Measurements from ENCODE around the gene IL1F10.
A peak's percentile ranks its signal among the peaks of the same experiment; 100 is the strongest.
"Not testable (repeated sequence)": the region's sequence is repeated elsewhere in the genome, so short reads cannot be mapped to it uniquely, and the experiment has no call there.

Gene IL1F10

DNA sequence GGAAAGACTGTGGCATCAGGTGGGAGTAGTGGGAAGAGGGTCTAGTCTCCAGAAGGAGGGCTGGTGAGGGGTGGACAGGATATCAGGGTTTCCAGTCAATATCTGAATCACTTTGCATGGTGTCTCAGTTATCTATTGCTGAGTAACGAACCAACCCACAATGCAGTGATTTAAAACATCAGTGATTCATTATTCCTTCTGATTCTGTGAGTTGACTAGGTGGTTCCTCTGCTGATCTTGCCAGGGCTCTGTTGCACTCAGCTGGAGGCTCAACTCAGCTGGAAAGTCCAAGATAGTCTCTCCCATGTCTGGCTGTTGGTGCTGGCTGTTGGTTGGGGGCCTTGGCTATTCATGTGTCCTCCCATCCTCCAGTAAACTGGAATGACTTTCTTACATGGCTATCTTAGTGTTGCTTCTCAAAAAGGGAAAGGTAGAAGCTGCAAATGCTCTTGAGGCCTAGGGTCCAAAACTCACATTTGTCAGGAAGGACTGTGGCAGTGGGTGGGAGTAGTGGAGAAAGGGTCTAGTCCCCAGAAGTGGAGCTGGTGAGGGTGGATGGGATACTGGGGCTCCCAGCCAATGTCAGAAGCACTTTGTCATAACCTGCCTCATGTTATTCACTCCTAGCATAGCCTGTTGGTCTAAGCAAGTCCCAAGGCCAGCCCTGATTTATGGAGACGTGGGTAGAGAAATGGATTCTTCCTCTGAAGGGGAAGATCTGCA is 13.9 kb downstream of the IL1F10 start:
- DNase-seq (ENCODE audit: low read depth in 3 of 3), result no peak

DNA sequence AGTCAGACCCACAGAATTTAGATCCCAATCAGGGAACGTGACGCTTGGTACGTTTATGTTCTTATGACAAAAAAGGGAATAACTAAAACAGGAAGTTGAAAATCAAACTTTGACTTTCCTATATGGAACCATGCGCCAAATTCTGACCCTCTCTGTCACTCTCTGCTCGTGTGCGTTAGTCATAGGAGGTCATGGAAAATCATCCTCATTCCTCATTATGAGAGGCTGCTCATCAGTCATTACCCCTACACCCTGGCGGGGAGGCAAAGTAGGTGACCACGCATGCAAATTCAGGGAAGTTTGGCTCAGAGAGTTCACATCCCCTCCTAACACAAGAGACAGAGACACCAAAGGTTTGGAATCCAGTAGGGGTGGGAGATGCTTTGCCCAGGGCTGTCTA is 15.5 kb downstream of the IL1F10 start:
- no peak for DNase-seq (ENCODE audit: low read depth in 3 of 3)

DNA sequence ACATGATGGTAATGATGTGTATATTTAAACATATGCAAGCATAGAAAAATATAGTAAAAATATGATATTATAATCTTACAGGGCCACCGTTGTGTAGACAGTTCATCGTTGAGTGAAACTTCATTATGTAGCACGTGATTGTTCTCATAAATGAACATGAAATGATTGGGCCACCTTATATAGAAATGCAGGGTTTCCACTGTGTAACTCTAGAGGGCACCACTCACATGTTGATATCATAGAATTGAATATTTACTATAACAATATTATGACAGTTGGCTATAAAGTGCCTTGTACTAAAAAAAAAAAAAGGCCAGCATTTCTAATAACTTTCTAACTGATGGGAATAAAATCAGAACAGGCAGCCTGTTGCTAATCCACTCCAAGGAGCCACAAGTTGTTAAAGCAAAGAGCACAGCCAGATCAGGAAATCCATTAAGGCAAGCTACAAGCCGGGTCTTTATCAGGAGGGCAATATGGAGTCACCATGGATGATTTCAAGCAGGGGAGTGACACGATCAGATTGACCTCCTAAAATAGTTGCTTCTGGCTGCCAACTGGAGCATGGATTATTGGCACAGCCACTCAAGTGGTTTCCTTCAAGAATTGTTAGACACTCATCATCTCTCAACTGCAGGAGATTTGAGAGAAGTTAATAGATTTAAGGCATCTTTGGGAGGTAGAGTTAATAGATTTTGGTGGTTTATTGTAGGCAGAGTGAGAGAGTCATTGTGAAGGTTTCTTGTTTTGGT is 16.7 kb downstream of the IL1F10 start:
- no peak for DNase-seq (ENCODE audit: low read depth in 3 of 3)

GRCh38 chr2:113085542-113085941 is 17.8 kb downstream of the IL1F10 start:
- DNase-seq (ENCODE audit: low read depth in 3 of 3), result no peak

DNA sequence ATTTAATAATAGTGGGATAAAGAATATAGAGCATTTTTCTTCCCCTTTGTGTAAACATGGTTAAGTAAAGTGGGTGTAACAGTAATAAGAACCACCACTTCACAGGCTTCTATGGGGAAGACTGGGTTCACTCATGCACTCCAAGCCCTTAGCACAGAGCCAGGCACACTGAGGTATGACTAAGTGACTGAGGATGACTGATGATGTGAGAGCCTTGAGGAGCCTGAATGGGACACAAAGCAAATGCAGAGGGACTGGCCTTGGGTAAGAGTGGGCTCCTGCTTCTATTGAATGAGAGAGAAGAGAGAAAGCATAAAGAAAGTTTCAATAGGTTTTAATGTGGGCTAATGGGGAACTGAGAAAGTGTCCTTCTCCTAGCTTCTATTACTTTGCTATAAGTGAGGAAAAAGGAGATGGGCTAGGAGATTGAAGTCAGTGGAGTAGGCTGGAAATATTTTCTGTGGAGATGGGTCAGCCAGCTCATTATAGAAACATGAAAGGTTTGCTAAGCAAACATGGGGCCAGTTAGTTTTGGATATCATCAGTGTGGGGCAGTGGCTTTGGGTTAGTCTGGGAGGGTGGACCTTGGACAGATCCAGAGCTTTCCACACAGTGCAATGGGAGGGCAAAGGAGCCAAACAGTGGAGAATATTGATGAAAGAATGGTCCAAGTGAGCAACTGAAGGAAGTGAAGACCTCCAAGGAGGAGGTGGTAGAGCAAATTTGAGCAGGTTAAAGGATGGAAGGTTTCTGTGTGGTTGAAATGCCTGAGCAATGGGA is 20.6 kb downstream of the IL1F10 start:
- DNase-seq (ENCODE audit: low read depth in 3 of 3), result no peak

- no peak for DNase-seq (ENCODE audit: low read depth in 3 of 3)
These were observed 22.1 kb downstream of the IL1F10 start for GRCh38 chr2:113089916-113090315.

DNA sequence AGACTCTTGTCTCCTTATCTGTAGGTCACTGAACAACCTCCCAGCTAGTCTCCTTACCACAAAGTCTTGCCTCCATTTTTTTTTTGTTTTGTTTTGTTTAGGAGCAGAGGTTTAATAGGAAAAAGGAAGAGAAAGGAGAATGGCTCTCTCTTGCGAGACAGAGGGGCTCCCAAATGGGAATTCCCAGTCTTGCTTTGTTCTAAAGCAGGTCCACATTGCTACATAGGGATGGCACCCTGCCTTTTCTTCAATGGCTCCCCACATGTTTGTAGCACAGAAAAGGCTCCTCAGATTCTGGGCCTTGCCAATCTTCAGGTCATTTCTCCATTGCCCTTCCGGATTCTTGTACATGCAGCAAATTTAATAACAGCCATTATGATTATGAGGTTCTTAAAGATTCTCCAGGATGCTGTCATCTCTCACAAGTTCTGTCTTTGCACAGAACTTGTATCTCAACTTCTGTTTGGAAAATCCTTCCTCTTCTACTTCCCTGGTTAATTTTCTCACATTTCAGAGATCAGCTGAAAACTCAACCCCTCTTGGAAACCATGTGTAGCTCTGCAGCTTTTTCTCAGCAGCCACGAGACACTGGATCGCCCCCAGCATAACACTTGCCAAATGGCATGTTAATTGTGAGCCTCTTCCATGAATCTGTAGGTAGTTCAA is 23.6 kb downstream of the IL1F10 start:
- no peak for DNase-seq (ENCODE audit: low read depth in 3 of 3)

DNA sequence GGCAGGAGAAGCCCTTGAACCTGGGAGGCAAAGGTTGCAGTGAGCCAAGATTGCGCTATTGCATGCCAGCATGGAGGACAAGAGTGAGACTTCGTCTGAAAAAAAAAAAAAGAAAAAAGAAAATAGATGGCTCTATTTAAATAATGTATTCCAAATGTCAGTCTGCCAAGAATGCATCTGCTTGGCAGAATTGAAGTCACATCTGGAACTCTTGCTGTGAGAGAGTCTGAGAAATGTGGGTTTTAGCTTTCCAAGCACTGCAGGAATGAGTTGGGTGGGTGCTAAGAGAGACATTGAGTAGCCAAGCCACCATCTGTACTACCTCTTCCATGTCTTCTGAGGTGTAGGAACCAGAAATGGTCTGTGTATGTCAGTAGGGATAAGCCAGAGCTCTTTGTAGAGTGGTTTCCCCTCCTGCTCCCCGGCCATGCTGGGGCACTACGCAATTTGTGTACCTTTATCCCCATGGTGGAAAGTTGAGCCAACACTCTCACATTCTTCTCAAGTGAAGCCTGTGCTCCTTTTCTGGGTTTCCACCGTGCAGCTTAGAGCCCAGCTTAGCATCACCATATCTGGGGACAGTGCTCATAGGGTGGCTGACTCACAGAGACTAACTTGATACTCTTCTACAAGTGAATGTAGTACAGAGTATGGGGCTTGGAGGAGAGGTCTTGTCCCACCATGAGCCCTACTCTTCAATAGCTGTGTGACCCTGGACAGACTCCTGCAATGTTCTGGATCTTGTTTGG is 25.3 kb downstream of the IL1F10 start:
- DNase-seq (ENCODE audit: low read depth in 3 of 3), result no peak

GRCh38 chr2:113093613-113093977 is 25.8 kb downstream of the IL1F10 start:
- DNase-seq (ENCODE audit: low read depth in 3 of 3), result no peak

GRCh38 chr2:113096306-113096705 is 28.5 kb downstream of the IL1F10 start:
- DNase-seq (ENCODE audit: low read depth in 3 of 3), result not testable (repeated sequence)

GRCh38 chr2:113096842-113097618 is 29.3 kb downstream of the IL1F10 start:
- not testable (repeated sequence) for DNase-seq (ENCODE audit: low read depth in 3 of 3)

DNA sequence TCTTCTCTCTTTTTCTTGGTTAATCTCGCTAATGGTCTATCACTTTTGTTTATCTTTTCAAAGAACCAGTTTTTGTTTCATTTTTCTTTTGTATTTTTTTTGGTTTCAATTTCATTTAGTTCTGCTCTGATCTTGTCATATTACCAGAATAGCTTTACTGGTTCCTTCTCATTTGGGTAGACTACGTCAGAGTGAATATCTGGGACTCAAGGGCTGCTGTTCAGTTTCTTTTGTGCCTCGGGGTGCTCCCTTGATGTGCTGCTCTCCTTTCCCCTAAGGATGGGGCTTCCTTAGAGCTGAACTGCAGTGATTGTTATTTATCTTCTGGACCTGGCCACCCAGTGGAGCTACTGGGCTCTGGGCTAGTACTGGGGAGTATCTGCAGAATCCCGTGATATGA is 30.3 kb downstream of the IL1F10 start:
- DNase-seq (ENCODE audit: low read depth in 3 of 3), result no peak

DNA sequence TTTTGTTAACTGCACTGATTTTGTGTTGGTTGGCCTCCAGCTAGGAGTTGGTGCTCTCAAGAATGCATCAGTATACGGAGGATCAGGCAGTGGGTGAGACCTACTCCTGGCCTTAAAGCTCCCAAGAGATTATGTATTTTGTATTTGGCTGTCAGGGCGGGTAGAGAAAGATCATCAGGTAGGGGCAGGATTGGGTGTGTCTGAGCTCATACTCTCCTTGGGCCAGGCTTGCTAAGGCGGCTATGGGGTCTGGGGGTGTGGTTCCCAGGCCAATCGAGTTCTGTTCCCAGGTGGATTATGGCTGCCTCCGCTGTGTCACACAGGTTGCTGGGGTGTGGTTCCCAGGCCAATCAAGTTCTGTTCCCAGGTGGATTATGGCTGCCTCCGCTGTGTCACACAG is 30.8 kb downstream of the IL1F10 start:
- no peak for DNase-seq (ENCODE audit: low read depth in 3 of 3)

GRCh38 chr2:113102133-113102532 is 34.4 kb downstream of the IL1F10 start:
- no peak for DNase-seq (ENCODE audit: low read depth in 3 of 3)

DNA sequence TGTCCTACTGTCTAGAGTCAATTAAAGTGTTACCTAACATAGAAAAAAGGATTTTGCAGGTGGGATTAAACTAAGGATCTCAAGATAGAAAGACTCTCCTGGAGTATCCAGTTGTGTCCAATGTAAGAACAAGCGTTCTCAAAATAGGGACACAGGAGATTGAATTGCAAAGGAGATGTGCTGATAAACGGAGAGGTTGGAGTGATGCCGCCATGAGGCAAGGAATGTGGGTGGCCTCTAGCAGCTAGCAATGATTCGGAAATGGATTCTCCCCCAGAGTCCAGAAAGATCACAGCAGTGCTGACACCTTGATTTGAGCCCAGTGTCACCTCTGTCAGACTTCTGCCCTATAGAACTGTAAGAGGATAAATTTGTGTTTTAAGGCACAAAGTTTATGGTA is 35.5 kb downstream of the IL1F10 start:
- no peak for DNase-seq (ENCODE audit: low read depth in 3 of 3)

DNA sequence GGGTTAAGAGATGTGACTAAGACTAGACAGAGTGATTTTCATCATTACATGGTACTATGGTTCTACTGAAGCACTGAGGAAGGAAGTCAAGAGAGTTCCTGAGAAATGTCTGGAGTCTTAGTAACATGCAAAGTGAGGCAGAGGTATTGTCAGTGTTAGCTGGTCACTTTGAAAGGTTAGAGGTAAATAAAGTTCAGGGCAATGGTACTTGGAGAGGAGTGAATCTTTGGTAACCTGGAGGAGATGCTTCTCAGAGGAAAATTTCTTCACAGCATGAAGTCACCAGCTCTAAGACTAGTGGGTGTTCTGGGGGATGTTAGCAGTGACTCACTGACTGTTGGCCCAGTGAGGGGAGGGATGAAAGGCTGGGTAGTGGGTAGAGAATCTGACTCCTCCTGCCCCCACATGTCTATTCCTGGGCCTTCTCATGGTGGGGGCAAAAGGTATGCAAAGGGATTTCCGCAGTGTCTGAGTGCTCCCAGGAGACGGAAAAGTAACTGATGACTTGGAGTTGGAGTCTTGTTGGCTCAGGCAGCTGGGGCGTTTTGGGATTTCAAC is 36.4 kb downstream of the IL1F10 start:
- DNase-seq (ENCODE audit: low read depth in 3 of 3), result peak in 1 of 3 experiments; percentile 9

GRCh38 chr2:113105047-113105785 is 37.4 kb downstream of the IL1F10 start:
- peak in 1 of 3 experiments; percentile 47 for DNase-seq (ENCODE audit: low read depth in 3 of 3)

- no peak for DNase-seq (ENCODE audit: low read depth in 3 of 3)
These were observed 43.4 kb downstream of the IL1F10 start for GRCh38 chr2:113111121-113111520.

DNA sequence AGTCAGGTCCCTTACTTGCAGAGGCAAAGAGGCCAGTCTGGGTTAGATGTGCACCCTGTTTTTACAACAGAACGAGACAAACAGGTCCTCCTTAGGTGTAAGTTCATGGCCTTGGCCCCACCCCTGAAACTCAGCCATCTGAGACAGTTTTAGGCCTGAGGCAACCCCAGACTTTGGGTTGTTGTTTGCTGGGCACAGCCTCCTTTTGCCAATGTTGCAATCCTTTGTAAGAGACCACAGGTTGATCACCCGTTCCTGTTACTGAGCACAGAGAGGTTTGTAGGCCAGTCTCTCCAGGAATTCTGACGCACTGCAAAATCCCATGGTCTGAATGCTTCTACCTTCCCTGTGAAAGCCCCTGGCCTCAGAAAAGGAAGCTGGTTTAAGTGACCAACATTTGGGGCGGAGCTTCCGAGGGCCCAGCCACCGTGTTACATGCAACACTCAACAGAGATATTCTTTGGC is 44.1 kb downstream of the IL1F10 start:
- no peak for DNase-seq (ENCODE audit: low read depth in 3 of 3)
